GM21367 (cell line): ENCODE results near the gene AKR1A1.
"Not testable (repeated sequence)": the region's sequence is repeated elsewhere in the genome, so short reads cannot be mapped to it uniquely, and the experiment has no call there.

Experiments used
- ATAC-seq: cut with Tn5 transposase; IDR thresholded peaks from one replicate; pipeline ENCODE4 v1.9.1; 2021; ENCODE audit not compliant: unreplicated experiment

Gene AKR1A1

DNA sequence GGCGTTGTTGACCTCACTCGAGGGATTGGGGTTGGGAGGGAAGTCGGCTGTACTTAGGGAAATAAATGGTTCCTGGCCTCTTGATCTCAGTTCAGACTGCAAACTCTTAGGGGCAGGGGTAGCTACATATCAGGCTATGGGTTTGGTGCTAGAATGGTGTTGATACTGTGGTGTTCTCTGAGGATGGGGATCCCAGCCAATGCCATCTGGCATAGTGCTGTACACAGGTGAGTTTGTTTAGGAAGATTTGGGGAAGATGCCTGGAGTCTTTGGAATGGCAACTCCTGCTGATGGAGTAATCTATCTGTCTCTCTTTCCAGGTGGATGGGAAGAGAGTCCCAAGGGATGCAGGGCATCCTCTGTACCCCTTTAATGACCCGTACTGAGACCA, 18.9 kb downstream of the AKR1A1 start:
- no peak for ATAC-seq

DNA sequence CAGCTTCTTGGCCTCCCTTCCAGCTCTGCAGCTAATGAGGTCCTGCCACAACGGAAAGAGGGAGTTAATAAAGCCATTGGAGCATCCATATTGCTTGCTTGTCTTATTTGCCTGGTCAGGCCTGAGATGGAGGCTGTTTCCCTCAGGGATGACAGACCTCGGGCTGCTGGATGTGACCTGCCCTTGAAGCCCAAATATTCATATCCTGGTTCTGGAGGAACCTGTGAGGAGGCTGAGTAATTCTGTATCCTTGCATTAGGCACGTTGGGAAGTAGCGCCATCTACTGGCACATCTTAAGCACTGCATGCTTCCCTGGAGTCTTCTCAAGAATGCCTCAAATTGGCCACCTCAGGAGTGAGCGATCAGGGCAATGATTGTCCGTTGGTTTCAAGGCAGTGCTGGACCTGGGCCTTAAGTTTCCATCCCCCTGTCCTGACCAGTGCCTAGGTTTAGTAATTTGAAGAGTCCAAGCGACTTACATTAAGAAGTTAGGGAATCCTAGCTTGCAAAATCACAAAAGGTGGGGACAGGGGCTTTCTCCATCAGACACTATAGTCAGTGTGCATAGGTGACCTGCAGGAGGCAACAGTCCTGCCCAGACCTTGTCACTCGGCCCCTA, 19.4 kb downstream of the AKR1A1 start:
- ATAC-seq = no peak

DNA sequence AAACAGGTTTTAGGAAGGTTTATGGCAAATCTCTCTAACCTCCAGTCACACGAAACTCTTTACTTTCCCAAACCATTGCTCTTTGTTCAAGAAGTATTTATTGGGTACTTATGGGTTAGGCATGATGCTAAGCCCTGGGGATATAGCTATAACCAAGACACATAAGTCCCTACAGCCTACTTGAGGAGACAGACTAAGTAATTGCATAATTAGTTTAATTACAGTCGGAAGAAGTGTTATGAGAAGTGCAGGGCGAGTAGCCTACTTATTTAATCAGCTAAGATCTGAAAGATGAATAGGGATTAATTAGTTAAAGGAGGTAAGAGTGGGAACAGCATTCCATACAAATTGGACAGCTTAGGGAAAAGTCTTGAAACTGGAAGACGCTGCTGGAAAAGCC, 20.0 kb downstream of the AKR1A1 start:
- ATAC-seq = no peak

DNA sequence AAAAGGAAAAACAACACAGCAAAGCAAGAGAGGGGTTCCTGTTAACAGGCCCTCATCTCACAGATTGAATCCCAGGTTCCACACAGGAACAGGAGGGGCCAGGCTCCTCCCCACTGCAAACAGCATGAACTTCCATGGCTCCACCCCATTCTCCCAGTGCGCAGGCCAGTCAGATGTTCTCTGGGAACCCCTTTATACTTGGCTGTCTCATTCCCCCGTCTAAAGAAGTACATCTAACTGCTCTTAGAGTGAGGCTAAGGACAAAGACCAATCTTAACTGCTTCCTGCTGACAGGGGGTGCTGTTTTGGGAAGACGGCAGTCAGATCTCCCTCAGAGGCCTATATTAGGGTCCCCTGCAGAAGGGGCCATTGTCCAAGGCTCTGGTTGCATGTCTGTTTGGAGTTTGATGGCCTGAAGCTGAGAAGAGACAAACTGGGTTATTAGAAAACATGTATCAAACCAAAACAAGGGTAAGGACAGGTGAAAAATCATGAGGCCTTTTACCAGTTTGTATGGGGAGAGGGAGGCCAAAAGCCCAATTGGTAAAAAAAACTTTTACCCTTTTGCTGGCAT, 22.7 kb downstream of the AKR1A1 start:
- ATAC-seq = no peak

DNA sequence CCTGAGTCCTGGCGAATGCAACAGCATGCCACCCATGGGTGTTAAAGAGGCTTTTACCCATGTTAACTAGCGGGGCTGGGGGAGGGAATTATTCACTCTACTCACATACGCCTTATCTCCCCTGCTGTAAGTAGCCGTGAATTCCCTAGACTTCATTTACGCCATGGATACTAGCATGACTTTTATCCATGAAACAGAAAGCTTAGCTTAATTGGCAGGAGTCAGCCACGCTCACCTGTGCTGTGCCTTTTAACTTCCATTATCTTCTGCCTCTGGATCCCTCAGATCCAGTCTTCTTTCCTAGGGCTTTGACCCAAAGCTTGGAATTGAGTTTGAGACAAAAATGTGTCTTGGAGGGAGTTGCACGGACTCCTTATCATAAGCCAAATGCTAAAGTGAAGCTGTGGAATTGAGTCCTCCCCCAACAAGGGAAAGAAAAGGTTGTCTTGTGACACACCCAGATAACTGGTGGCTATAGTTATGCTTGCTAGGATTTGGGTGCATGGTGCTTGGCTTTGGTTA, 23.5 kb downstream of the AKR1A1 start:
- ATAC-seq = no peak

DNA sequence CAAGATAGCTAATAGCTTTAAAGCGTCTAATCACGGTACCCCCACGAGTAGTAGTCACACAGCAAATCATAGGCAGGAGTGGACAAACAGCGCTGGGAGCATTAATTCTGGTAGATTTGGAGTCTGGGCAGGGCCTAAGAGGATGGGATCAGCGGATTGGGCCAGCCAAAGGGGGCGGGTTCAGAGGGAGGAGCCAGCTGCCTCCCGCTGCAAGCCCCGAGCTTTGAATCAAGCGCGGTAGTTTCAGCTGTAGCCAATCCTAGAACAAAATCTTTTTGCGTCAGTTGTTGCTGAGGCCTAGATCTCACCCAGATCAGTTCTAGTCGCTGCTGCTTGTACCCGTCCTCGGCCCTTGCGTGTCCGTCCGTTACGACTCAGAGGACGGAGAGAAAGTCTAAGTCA, 32.6 kb downstream of the AKR1A1 start:
- peak; percentile 71 for ATAC-seq

DNA sequence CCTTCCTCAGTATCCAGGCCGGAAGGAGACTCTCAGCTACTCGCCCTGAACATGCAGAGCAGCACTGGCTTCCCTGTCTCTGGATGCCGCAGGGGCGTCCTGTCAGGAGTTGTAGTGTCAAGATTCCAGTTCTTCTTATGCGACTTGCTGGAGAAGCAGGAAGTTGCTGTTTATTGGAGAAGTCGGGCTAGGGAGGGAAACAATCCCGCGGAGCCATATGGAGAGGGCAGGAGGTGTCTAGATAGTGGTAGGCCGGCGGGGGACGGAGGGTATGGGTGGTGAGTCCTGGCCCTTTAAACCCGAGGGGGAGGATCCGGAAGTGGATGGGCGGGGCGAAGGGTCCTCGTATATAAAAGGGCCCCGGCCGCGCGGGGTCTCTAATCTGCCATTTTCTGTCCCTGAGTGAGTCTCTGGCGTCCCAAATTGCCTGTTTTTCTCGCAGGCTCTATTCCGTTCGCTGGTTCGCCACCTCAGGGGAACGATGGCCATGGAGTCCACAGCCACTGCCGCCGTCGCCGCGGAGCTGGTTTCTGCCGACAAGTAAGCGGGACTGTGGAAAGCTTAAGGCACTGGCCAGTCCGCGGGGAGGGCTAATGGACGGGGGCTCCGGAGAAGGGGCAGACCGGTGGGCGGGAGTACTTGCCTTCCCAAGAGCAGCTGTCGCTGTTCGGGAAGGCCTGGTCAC, 33.2 kb downstream of the AKR1A1 start, which contains the start of gene NASP:
TSS of gene NASP (plus strand) at position 376 of the 685 bp plus-strand sequence. CDS start at position 482, 106 bp downstream.
- ATAC-seq = peak; percentile 35

DNA sequence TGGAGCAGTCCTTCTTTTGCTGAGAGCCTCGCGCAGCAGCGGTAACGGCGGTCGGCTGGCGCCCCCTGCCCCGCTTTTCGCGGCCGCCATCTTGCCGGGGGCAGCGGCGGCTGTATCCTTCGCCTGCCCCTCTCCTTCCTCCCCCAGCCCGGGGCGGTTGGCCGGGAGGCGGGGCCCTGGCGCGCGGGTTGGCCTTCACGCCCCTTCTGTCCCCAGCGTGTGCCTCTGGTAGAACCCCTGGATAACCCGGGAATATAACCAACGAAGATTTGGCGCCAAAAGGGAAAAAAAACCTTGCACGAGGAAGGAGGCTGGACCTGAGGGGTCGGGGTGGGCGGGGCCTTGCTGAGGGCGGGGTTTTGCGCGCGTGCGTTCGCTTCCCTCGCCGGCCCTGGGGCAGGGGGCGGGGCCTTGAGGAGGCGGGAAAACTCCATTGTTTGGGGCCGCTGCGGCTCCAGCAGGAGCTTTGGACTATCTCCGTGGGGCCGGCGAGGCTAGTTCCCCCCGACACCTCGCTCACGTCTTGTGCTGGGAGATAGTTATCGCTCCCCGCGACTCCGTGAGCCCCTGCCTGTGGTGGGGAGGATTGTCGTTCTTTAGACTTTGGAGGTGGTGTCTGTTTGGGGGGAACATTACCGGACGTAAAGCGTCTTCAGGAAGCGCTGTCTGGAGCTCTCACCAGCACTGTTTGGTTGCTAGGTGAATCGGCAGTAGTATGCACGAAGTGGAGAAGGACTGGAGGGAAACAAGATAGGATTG, 33.9 kb downstream of the AKR1A1 start:
- ATAC-seq = peak; percentile 27

DNA sequence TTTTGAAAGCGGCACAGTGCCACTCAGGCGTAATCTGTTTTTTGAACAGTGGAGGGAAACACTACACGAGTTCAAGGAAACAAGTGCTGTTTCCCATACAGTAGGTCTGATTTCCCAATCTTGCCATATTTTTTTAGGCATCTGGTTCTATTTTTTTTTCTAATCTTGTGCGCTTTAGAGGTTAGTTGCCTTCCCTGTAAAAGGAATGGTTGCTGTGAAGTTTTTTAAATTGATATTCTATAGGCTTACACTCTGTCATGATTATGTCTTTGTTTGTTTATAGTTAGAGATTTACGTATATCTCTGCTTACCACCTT, 34.4 kb downstream of the AKR1A1 start:
- ATAC-seq = no peak

DNA sequence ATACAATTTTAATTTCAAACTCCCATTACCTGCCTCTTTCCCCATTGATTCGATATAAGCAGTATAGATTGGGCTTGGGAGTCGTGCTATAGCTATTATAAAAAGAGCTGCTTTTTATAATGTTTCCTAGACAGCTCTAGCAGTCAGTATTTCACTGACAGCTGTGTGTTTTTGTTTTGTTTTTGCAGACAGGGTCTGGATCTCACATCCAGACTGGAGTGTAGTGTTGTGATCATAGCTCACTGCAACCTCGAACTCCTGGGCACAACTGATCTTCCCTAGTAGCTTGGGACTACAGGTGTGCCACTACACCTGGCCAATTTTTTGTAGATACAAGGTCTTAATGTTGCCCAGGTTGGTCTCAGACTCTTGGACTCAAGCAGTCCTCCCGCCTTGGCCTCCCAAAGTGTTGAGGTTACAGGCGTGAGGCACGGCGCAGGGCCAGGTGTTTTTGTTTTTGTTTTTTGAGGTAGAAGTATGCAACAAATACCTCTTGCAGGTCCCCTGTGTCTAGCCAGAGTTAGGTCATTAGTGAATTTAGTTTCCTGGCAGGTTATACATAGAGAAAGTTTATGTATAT, 35.0 kb downstream of the AKR1A1 start:
- ATAC-seq = no peak

DNA sequence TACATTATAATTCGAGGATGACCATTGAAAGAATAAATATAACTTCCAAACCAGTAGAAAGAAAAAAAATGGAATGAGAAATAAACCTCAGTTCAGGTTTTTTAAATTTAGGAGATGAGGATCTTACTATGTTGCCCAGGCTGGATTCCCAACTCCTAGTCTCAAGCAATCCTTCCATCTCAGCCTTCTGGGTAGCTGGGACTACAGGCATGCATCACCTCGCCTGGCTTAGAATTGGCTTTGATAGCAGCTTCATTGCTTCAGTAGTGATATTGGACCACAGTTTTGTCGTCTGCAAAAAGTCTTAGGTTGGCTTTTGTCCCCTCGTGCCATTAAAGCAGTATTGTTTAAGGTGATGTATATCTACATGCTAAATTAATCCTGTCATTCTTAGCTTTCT, 36.1 kb downstream of the AKR1A1 start:
- ATAC-seq = no peak

DNA sequence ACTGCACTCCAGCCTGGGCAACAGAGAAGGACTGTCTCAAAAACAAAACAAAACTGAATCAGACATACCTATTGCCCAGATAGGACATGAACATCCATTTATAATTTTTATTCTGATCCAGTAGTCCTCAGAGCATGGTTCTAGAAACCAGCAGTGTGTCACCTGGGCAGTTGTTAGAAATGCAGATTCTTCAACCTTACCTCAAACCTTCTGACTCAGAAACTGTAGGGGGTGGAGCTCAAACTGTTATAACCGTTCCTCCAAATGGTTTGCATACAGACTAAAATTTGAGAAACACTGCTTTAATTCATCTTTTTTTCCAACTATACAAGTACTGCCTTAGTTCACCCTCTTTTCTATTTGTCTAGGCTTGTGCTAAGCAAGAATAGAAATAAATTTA, 39.2 kb downstream of the AKR1A1 start:
- ATAC-seq = no peak

DNA sequence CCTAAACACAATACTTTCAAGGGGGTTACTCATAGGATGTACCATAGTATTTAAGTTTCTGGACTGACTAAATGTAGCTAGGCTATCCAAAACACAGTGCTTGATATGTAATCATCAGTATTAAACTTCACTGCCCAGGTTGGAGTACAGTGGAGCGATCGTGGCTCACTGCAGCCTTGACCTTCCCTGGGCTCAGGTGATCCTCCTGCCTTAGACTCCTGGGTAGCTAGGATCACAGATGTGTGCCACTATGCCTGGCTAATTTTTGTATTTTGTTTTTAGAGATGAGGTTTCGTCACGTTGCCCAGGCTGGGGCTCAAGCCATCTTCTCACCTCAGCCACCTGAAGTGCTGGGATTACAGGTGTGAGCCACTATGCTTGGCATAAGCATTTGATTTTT, 43.8 kb downstream of the AKR1A1 start:
- ATAC-seq = no peak

DNA sequence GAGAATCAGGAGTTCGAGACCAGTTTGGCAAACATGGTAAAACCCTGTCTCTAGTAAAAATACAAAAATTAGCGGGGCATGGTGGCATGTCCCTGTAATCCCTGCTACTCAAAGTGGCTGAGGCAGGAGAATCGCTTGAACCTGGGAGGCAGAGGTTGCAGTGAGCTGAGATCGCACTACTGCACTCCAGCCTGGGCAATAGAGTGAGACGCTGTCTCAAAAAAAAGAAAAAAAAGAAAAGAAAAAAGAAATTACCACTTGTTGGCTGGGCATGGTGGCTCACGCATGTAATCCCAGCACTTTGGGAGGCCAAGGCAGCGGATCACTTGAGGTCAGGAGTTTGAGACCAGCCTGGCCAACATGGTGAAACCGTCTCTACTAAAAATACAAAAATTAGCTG, 46.1 kb downstream of the AKR1A1 start:
- not testable (repeated sequence) for ATAC-seq

DNA sequence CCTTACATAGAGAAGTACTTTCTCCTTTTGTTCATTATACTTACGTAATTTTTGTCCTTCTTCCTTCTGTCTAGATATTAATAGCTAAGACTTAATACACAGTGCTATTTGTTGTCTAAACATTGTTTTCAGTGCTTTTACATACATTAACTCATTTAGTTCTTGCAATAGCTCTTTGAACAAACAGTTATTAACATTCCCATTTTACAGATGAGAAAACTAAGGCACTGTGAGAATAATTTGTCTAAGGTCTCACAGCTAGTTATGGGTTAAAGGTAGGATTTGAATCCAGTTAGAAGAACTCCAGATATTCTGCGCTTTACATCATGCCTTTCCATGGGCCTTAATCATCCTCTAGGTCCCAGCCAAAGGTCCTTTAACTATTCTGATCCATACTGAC, 53.6 kb downstream of the AKR1A1 start:
- no peak for ATAC-seq

DNA sequence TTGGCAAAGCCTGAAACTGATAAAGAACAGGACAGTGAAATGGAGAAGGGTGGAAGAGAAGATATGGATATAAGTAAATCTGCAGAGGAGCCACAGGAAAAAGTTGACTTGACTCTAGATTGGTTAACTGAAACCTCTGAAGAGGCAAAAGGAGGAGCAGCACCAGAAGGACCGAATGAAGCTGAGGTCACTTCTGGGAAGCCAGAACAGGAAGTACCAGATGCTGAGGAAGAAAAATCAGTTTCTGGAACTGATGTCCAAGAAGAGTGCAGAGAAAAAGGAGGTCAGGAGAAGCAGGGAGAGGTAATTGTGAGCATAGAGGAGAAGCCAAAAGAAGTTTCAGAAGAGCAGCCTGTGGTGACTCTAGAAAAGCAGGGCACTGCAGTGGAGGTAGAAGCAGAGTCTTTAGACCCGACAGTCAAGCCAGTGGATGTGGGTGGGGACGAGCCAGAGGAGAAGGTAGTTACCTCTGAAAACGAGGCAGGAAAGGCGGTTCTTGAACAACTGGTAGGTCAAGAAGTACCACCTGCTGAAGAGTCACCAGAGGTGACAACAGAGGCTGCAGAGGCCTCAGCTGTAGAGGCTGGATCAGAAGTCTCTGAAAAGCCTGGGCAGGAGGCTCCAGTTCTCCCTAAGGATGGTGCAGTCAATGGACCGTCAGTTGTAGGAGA, 56.9 kb downstream of the AKR1A1 start:
- no peak for ATAC-seq

DNA sequence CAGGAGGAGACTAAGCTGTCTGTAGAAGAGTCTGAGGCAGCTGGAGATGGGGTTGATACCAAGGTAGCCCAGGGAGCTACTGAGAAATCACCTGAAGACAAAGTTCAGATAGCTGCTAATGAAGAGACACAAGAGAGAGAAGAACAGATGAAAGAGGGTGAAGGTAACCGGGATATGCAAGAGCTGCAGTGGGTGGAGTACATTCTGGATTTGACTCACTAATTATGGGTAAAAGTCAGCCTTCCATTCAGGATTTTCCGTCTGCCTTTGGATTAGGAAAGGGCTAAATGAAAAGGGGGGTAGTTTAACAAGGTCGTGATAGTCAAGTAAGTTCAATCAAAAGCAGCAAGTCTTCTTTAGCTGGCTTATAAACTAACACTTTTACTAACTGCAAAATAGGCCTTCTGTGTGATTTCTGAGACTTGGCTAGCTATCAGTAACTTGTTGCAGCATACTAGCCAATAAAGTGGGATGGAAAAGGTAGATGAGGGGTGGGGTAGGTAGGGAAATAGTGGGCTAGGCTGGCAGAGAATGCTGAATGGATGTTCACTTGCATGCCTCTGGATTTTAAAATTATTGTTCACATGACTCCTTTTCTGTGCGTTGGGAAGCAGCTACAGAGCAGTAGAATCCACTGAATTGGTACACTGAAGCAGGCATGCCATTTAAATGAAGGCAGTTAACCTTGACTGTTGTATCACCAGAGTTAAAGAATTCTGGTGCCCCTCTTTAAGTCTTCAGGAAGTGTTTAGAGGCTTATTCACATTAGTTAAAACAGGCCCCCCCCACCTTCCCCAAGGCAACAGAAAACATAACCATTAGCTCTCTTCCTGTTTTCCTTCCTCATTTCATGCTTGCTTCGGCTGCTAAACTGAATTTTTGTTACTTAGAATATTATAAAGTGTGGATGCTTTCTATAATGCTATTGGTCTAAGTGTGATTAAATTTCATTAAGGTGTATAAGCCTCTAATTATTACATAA, 57.8 kb downstream of the AKR1A1 start:
- ATAC-seq = no peak

DNA sequence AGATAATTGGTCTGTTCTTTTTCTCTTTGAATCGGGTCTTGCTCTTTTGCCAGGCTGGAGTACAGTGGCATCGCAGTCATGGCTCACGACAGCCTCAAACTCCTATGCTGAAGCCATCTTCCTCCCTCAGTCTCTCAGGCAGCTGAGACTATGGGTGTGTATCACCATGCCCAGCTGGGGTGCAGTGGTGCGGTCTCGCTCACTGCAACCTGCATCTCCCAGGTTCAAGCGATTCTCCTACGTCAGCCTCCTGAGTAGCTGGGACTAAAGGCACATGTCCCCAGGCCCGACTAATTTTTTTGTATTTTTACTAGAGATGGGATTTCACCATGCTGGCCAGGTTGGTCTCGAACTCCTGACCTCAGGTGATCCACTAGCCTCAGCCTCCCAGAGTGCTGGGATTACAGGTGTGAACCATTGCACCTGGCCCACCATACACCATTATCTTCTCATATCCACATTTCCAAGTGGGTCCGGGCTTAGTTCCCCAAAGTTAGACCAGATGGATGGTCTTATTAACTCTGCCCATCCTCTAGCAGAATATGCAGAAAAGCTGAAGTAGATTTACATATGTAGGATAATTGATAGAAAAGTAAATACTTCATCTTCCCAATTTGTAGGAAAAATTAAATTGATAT, 60.1 kb downstream of the AKR1A1 start:
- ATAC-seq = no peak

DNA sequence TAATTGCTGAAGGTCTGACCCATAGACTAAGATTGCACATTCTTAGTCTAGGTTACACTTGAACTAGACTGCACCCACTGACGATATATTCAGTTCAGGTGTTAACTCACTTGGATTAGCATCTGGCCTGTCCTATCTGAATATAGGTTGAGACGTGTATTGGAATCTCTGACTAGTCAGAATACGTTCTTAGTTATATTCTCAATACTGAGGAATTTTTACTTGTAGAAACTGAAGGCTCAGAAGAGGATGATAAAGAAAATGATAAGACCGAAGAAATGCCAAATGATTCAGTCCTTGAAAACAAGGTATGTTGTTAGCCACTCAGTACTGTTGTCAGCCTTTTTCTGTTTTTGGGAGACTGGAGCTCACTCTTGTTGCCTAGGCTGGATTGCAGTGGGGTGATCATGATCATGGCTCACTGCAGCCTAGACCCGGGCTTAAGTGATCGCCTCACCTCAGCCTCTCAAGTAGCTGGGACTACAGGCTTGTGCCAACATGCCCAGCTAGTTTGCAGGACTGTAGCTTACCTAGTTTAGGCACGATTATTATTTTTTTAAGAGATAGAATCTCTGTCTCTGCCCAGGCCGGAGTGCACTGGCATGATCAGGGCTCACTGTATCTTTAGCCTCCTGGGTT, 62.4 kb downstream of the AKR1A1 start:
- ATAC-seq = no peak
